Esophagus squamous epithelium (tissue), 4 donors: ENCODE results near the gene KDSR.

Experiments used
- POLR2A ChIP-seq, 4 donors: fragments of 450-650 bp; IDR thresholded peaks; one replicate each; pipeline ENCODE4 v1.6.1; 2017; ENCODE audit warnings: antibody characterized with exemption in 4 of 4, mild to moderate bottlenecking in 4 of 4, moderate library complexity in 3 of 4
- TF ChIP-seq, protein P1 (sequence below), 6 experiments: fragments of 450-650 bp in 4 of 6; fragments of 200-600 bp in 2 of 6; sonication (generic) in 2 of 6; IDR thresholded peaks; one replicate each; pipeline ENCODE4 v1.5.1; 2016 to 2019; ENCODE audit warnings: antibody characterized with exemption in 6 of 6, mild to moderate bottlenecking in 4 of 6, moderate library complexity in 4 of 6

DNA sequence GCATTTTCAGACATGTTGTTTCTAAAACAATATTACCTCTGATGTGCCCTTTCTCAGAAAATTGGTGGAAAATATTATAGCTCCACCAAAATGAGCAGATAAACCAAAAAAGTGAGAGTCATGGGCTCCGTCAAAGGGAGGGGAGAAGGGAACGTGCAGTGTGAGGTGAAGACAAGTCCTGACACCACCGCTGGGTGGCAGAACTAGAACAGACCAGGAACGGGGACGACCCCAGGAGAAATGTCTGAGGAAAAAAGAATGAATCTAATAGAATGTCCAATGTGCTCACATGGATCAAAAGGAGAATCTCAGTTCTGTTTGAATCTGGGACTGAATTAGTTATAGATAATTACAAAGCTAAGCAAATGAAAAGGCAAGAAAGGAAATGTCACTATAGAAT is 24.8 kb downstream of the KDSR start:
- TF ChIP-seq POLR2A (IDR thresholded peaks at IDR 0.05): no peak
- TF ChIP-seq, protein P1, sequence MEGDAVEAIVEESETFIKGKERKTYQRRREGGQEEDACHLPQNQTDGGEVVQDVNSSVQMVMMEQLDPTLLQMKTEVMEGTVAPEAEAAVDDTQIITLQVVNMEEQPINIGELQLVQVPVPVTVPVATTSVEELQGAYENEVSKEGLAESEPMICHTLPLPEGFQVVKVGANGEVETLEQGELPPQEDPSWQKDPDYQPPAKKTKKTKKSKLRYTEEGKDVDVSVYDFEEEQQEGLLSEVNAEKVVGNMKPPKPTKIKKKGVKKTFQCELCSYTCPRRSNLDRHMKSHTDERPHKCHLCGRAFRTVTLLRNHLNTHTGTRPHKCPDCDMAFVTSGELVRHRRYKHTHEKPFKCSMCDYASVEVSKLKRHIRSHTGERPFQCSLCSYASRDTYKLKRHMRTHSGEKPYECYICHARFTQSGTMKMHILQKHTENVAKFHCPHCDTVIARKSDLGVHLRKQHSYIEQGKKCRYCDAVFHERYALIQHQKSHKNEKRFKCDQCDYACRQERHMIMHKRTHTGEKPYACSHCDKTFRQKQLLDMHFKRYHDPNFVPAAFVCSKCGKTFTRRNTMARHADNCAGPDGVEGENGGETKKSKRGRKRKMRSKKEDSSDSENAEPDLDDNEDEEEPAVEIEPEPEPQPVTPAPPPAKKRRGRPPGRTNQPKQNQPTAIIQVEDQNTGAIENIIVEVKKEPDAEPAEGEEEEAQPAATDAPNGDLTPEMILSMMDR (IDR thresholded peaks at IDR 0.05): peak in 4 of 6 experiments; percentile 24 to 45 (median 38)
